ENCODE results near the gene FLII. TPM values are rescaled to one million over a fixed set of nuclear protein-coding genes. Genes with fewer than 3 reads are reported as not detected.
A peak's percentile ranks its signal among the peaks of the same experiment; 100 is the strongest.
"Not testable (repeated sequence)": the region's sequence is repeated elsewhere in the genome, so short reads cannot be mapped to it uniquely, and the experiment has no call there.

The FLII gene
- polyA plus RNA-seq, 3 donors, result 129 to 142 (median 141) TPM

DNA sequence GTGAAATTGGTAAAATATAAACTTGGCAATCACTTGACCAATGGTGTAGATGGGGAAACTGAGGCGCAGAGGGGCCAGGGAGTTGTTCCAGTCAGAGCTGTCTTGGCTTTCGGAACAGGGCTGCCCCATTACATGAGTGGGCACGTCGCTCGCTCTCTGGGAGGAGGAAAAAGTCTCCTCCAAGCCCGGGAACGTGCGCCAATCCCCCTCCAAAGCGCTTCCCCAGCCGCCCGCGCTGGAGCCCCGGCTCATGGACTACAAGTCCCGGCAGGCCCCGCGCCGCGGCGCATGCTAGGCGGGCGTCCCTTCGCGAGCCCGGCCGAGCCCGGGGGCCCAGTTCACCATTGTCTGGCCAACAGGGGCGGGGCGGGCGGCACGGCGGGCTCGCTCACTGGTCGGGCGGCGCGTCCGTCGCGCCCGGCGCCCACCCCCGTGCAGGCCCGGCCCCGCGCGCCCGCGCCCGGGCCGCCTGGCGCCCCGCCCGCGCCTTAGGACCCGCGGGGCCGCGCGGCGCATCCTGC, 33.4 kb downstream of the FLII start, which contains the start of gene LLGL1:
Gene LLGL1 (plus strand): TSS at position 515 of the 521 bp plus-strand sequence. CDS start 48 bp downstream, outside the sequence.
- DNase-seq (ENCODE audit: low read depth in 3 of 3, low spot score in 2 of 3), result peak in 2 of 3 donors; percentile 90 to 91

- DNase-seq (ENCODE audit: low read depth in 3 of 3, low spot score in 2 of 3), result no peak
Observed at GRCh38 chr17:18224387-18225120, 34.0 kb downstream of the FLII start.

- no peak for DNase-seq (ENCODE audit: low read depth in 3 of 3, low spot score in 2 of 3)
Observed at GRCh38 chr17:18224053-18224386, 34.5 kb downstream of the FLII start.

DNA sequence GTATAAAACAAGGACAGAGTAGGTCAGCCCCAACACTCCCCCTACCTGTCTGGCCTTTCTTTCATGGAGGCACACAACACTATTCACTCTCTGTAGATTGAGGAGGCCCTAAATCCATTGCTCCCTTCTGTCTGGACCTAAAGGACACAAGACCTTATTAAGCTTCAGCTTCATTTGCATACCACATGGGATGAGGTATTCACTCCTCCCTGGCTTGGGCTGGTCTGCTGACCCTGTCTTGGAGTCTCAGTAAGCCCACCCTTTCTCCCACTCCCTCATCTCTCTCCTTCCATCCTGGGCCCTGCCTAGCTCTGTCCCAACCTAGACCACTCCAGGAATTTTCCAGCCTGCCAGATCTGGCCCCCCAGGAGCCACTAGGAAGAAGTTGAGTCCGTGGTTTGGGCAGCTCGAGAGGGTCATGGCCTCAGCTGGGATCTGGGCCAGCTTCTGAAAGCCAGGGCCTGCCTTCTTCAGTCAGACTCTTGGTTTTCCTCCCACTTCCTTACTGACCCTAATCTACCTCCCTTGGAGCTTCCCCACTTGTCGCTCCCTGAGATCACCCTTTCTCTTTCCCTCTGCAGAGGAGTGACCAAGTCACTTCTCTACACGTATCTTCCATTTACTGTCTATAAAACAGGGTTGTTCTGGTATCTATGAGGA, 39.7 kb downstream of the FLII start:
- DNase-seq (ENCODE audit: low read depth in 3 of 3, low spot score in 2 of 3), result peak in 1 of 3 donors; percentile 6

GRCh38 chr17:18217412-18218015, 41.0 kb downstream of the FLII start:
- peak in 1 of 3 donors; percentile 49 for DNase-seq (ENCODE audit: low read depth in 3 of 3, low spot score in 2 of 3)

DNA sequence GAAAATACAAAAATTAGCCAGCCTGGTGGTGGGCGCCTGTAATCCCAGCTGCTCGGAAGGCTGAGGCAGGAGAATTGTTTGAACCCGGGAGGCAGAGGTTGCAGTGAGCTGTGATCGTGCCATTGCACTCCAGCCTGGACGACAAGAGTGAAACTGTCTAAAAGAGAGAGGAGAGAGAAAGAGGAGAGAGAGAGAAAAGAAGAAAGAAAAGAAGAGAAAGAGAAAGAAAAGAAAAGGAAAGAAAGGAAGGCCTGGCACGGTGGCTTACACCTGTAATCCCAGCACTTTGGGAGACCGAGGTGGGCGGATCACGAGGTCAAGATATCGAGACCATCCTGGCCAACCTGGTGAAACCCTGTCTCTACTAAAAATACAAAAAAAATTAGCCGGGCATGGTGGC, 41.6 kb downstream of the FLII start:
- DNase-seq (ENCODE audit: low read depth in 3 of 3, low spot score in 2 of 3), result not testable (repeated sequence)

DNA sequence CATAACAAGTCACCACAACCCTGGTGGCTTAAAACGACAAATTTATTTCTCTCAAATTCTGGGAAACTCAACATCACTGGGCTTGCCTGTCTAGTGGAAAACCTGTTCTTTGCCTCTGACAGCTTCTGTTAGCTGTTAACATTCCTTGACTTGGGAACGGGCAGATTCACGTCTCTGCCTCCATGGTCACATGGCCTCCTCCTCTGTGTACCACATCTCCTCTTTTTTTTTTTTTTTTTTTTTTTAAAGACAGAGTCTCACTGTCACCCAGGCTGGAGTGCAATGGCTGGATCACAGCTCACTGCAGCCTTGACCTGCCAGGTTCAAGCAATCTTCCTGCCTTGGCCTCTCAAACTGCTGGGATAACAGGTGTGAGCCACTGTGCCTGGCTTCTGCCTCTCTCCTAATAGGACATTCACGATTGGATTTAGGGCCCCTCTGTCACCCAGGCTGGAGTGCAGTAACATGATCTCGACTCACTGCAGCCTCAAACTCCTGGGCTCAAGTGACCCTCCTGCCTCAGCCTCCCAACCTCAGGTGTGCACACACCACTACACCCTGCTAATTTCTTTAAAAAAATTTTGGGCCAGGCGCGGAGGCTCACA, 44.8 kb downstream of the FLII start:
- no peak for DNase-seq (ENCODE audit: low read depth in 3 of 3, low spot score in 2 of 3)

DNA sequence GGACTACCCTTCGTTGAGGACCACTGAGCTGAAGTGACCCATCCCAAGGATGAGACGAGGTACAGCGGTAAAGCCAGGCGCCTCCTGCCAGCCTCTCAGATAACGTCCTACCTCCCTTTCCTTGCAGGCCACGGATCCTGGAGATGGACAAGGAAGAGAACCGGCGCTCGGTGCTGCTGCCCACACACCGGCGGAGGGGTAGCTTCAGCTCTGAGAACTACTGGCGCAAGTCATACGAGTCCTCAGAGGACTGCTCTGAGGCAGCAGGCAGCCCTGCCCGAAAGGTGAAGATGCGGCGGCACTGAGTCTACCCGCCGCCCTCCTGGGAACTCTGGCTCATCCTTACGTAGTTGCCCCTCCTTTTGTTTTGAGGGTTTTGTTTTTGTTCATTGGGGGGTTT, 50.4 kb downstream of the FLII start:
- no peak for DNase-seq (ENCODE audit: low read depth in 3 of 3, low spot score in 2 of 3)

DNA sequence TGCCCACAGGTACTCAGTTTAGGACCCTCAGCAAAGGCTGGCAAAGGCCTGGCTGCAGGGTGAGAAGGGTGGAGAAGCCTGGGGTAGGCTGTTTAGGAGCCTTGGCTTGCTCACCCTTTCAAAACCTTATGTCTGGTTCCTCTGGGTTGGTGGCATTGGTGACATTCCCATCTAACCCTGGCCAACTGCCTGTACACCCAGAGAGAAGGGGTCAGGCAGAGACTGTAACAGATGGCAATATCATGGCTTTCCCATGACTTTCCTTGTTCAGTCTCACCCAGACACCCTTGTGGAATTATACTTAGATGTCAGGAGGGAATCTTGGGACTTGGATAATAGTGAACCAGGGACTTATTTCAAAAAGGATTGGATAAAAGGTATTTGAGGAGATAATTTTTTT, 51.6 kb downstream of the FLII start:
- DNase-seq (ENCODE audit: low read depth in 3 of 3, low spot score in 2 of 3), result no peak

DNA sequence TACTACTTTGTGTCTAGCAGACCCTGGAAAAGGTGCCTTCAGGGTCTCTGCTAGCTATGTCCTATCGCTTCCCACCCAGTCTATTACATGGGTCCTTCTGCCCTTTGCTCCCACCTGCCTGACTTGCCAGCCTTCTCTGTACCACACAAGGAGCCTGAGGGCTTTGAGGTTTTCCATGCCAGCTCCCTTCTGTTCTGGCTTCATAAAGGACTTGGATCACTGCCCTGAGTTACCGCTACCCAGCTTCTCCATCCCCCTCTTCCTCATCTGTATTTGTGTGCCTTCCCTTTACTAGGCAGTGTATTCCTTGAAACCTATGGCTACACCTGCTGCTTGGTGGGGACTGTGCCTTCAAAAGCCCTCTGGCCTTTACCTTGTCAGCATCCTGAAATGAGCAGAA, 52.7 kb downstream of the FLII start:
- DNase-seq (ENCODE audit: low read depth in 3 of 3, low spot score in 2 of 3), result no peak

DNA sequence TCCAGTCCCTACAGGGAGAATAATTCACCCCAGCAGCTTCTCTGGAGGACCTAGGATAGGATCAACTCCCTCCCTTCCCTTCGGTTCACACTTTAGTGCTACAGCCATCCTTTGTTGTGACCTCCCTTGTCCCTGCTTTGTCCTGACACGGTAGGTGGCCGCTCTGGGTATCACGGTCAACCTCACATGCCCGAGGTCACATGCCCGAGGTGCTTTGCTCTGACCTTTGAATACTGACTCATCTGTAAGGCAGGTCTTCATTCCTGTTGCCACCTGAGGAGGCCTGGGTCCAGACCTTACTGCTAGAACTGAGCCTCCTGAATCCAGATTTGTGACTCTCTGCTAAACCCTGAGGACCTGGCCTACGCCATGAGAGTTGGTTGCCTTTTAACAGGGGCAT, 55.2 kb downstream of the FLII start:
- no peak for DNase-seq (ENCODE audit: low read depth in 3 of 3, low spot score in 2 of 3)

- DNase-seq (ENCODE audit: low read depth in 3 of 3, low spot score in 2 of 3), result no peak
Observed at GRCh38 chr17:18201108-18201507, 57.4 kb downstream of the FLII start.

DNA sequence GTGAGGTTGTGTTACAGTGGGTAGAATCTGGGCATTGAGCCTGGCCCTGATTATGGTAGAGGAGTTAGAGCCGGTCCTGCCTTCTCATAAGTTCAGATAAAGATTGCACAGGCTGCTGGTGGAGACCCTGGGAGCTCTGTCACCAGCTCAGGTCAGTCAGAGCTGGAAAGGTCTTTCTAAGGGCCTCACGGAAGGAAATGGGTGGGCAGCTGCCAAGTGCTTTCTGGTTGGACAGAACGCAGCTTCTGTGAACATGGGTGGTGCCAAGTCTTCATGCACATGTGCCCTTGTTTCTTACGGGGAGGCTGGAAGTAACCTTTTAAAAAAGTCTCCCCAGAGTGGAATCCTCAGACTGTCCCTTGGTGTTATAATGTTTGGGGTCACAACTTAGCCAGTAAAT, 60.0 kb downstream of the FLII start:
- no peak for DNase-seq (ENCODE audit: low read depth in 3 of 3, low spot score in 2 of 3)

DNA sequence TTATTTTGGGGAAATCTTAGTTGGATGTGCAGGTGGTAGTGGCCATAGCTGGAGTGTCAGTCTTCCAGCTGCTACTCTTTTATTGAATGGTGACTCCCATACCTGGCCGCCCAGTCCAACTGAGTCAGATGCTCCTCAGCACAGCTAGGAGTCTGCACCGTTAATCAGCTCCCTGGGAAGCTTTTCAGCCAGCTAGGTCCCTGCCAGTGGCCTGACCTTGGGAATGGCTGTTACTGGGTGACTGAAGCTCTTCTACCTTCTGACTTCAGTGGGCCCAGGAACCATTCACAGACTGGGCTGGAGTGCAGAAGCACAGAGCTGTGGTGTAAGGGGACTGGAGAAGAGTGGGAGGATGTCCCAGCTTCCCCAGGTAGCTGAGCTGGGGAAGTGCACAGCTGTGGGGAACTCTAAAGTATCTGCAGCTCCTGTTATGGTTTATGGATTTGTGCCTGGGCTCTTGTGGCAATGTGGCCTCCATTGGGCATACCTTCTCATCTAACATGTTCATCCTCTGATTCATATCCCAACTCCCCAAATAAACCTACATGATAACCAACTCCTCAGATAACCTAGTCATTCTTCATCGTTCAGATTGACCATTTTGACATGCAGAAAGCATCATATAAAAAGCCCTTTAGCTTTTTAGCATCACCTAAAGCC, 60.9 kb downstream of the FLII start:
- DNase-seq (ENCODE audit: low read depth in 3 of 3, low spot score in 2 of 3), result no peak

DNA sequence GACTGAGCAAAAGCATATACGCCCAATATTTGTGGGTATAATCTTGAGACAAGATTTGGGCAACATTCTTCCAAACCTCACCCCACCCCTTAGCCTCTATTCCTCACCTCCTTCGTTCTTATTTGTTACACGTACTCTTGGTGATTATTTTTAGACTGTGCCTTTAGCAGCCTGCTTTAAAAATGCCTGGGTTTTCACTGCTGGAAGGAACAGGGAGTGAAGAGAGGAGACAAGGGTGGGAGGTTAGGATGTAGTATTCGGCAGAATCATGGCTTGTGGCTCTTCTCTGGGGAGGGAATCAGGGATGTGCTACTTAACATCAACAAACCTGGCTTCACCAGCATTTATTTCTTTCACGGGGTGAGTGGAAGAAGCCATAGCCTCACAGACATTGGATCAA, 63.3 kb downstream of the FLII start:
- DNase-seq (ENCODE audit: low read depth in 3 of 3, low spot score in 2 of 3), result no peak

Other genes starting within 250 kb of the FLII start
- 10 to 100 TPM; 21.8 to 27.0 (median 23.8) TPM for gene ATPAF2, start 219.6 kb downstream of the FLII start, polyA plus RNA-seq (ENCODE audit: insufficient read length in 3 of 3)
- gene GID4, start 219.3 kb downstream of the FLII start, polyA plus RNA-seq (ENCODE audit: insufficient read length in 3 of 3), result 10 to 100 TPM; 12.7 to 15.2 (median 13.7) TPM
- 10 to 100 TPM; 31.3 to 38.4 (median 32.4) TPM for gene DRG2, start 170.8 kb downstream of the FLII start, polyA plus RNA-seq (ENCODE audit: insufficient read length in 3 of 3)
- gene MYO15A, start 150.0 kb downstream of the FLII start, polyA plus RNA-seq (ENCODE audit: insufficient read length in 3 of 3), result 1 to 10 TPM; 1.7 to 3.2 (median 2.3) TPM
- 10 to 100 TPM; 59.6 to 66.0 (median 63.8) TPM for gene ALKBH5, start 74.9 kb downstream of the FLII start, polyA plus RNA-seq (ENCODE audit: insufficient read length in 3 of 3)
- 10 to 100 TPM; 23.9 to 27.4 (median 25.5) TPM for gene LLGL1, start 33.1 kb downstream of the FLII start, polyA plus RNA-seq (ENCODE audit: insufficient read length in 3 of 3)
- 10 to 100 TPM; 13.3 to 15.1 (median 13.8) TPM for gene MIEF2, start 1.9 kb upstream of the FLII start, polyA plus RNA-seq (ENCODE audit: insufficient read length in 3 of 3)
- gene TOP3A, start 56.3 kb upstream of the FLII start, polyA plus RNA-seq (ENCODE audit: insufficient read length in 3 of 3), result 10 to 100 TPM; 33.9 to 41.9 (median 37.0) TPM
- 10 to 100 TPM; 15.3 to 16.1 (median 15.8) TPM for gene SMCR8, start 56.6 kb upstream of the FLII start, polyA plus RNA-seq (ENCODE audit: insufficient read length in 3 of 3)
- 10 to 100 TPM; 50.2 to 57.3 (median 56.5) TPM for gene SHMT1, start 104.8 kb upstream of the FLII start, polyA plus RNA-seq (ENCODE audit: insufficient read length in 3 of 3)
- under 1 TPM; 0.28 to 0.64 (median 0.37) TPM for gene EVPLL, start 119.0 kb upstream of the FLII start, polyA plus RNA-seq (ENCODE audit: insufficient read length in 3 of 3)
- gene LGALS9C, start 218.1 kb upstream of the FLII start, polyA plus RNA-seq (ENCODE audit: insufficient read length in 3 of 3), result under 1 TPM; 0.17 to 0.21 (median 0.18) TPM

All from right renal cortex interstitium (tissue), 3 donors.